K562 (cell line): Measurements from ENCODE around the gene YAE1. TPM values are rescaled to one million over a fixed set of nuclear protein-coding genes. Genes with fewer than 3 reads are reported as not detected.

Experiments
- ADNP ChIP-seq: fragments of 200-800 bp; sonication (Bioruptor generic); IDR thresholded peaks from 2 replicates; pipeline ENCODE4 v1.6.1; 2016; ENCODE audit warnings: missing genetic modification characterization, missing compliant biosample characterization
- BCOR ChIP-seq: fragments of 450-650 bp; IDR thresholded peaks from 2 replicates; pipeline ENCODE4 v1.6.1; 2016
- CHD1 ChIP-seq: fragments of 200-600 bp; sonication (generic); IDR thresholded peaks from one replicate; pipeline ENCODE4 v1.6.1; 2012; ENCODE audit warnings: mild to moderate bottlenecking, moderate library complexity, low read length, inconsistent platforms
- COPS2 ChIP-seq: fragments of 450-650 bp; conservative IDR thresholded peaks from 2 replicates; pipeline ENCODE4 v1.6.1; 2016; ENCODE audit warnings: mild to moderate bottlenecking, moderate library complexity
- CTBP1 ChIP-seq: fragments of 450-650 bp; IDR thresholded peaks from 2 replicates; pipeline ENCODE4 v1.6.1; 2016; ENCODE audit warnings: borderline replicate concordance
- CXXC5 ChIP-seq: fragments of 250-450 bp; sonication (Bioruptor Pico); IDR thresholded peaks from 2 replicates; pipeline ENCODE4 v1.8.0; 2022; ENCODE audit warnings: inconsistent platforms, mild to moderate bottlenecking, moderate library complexity
- PHB2 ChIP-seq: fragments of 450-650 bp; IDR thresholded peaks from 2 replicates; pipeline ENCODE4 v1.6.1; 2017; ENCODE audit warnings: low read depth
- PHF20 ChIP-seq: fragments of 450-650 bp; IDR thresholded peaks from 2 replicates; pipeline ENCODE4 v1.6.1; 2018; ENCODE audit not compliant: partially characterized antibody
- RAD21 ChIP-seq, 2 experiments: fragments of 250-450 bp in 1 of 2; fragments of 450-650 bp in 1 of 2; sonication (Bioruptor Pico) in 1 of 2; formaldehyde crosslinking in 1 of 2; IDR thresholded peaks in 1 of 2; conservative IDR thresholded peaks in 1 of 2; 2 replicates each; pipeline versions ENCODE4 v1.4.0 to v1.8.0; 2020 to 2022; ENCODE audit warnings: mild to moderate bottlenecking in 2 of 2, moderate library complexity in 1 of 2
- ZNF12 ChIP-seq: sonication (generic); formaldehyde crosslinking; IDR thresholded peaks from 2 replicates; pipeline ENCODE4 v1.4.0; 2020; ENCODE audit warnings: mild to moderate bottlenecking, missing genetic modification reagents
- ZNF780A ChIP-seq: fragments of 250-450 bp; sonication (Bioruptor Pico); IDR thresholded peaks from 2 replicates; pipeline ENCODE4 v1.5.0; 2021; ENCODE audit warnings: mild to moderate bottlenecking
- polyA plus RNA-seq, 8 experiments: library from polyadenylated mRNA; depleted of rRNA in 4 of 8; stranded (reverse) in 5 of 8; unstranded in 3 of 8; fragments of >200 nt; fragmentation: Nextera tagmentation in 2 of 8; fragmentation: Illumina TruSeq in 1 of 8; extraction: Ambion mirVana in 2 of 8; extraction: Trizol in 1 of 8; gene quantifications; 2 replicates each; pipeline versions ENCODE4 v1.2.1 to v1.2.3, GENCODE V29; 2011 to 2014; ENCODE audit warnings: inconsistent platforms in 1 of 8, missing spikeins in 1 of 8
- total RNA-seq, 7 experiments: library from RNA; depleted of rRNA in 6 of 7; stranded (reverse); fragments of >200 nt in 6 of 7; fragmentation: Illumina TruSeq in 2 of 7; extraction: Trizol in 2 of 7; gene quantifications; 2 replicates each; pipeline versions ENCODE4 v1.2.1 to v1.2.3, GENCODE V29; 2011 to 2021; ENCODE audit warnings: low replicate concordance in 1 of 7
- TF ChIP-seq, protein P1 (sequence below): sonication (generic); formaldehyde crosslinking; IDR thresholded peaks from 2 replicates; pipeline ENCODE4 v1.8.0; 2023; ENCODE audit warnings: missing genetic modification reagents, mild to moderate bottlenecking, borderline replicate concordance
- TF ChIP-seq, protein P2 (sequence below): sonication (generic); formaldehyde crosslinking; IDR thresholded peaks from 2 replicates; pipeline ENCODE4 v1.8.0; 2023; ENCODE audit warnings: mild to moderate bottlenecking, missing genetic modification reagents
- TF ChIP-seq, protein P3 (sequence below): sonication (generic); formaldehyde crosslinking; IDR thresholded peaks from 2 replicates; pipeline ENCODE4 v1.9.0; 2022; ENCODE audit warnings: mild to moderate bottlenecking, missing genetic modification reagents
- TF ChIP-seq, protein P4 (sequence below): IDR thresholded peaks from 2 replicates; pipeline ENCODE4 v1.6.1; 2014; ENCODE audit warnings: antibody characterized with exemption

Gene YAE1
- total and polyA plus RNA-seq, 9 of the 15 experiments (the other 6 are each of a cell fraction or from before 2014, with no cell fraction given) = 15.2 to 63.4 (median 30.1) TPM

DNA sequence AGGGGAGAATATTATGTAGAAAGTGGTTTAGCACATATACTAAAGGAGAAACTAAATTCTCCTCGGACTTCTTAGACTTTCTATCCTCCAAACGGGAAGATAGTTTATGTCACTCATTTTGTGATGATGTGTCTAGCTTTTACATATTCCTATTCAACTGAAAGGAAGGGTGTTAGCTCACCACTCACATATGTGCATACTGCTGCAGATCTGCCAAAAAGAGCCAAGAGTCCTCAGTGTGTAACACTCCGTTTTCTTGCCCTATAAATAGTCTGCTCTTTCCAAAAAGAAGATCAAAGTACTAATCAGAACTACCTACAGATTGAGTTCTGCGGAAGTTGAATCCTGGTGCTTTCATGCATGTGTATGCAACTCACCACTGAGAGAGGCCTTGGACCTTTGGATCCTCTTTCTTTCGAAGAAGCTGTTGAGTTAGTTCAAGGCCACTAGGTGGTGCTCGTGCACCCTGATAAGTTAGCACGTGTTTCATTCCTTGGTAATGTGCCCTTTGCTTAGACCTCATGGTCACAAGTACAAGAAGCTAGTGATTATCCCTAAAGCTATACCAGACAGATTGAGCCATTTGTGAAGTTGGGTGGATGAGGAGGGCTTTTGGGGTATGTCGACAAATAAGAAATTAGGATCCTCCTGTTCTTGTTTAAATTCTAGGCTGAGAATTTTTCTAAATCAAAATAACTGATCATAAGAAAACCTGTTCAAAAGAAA lies 14.1 kb downstream of the YAE1 start (continued):
- TF ChIP-seq, protein P1, sequence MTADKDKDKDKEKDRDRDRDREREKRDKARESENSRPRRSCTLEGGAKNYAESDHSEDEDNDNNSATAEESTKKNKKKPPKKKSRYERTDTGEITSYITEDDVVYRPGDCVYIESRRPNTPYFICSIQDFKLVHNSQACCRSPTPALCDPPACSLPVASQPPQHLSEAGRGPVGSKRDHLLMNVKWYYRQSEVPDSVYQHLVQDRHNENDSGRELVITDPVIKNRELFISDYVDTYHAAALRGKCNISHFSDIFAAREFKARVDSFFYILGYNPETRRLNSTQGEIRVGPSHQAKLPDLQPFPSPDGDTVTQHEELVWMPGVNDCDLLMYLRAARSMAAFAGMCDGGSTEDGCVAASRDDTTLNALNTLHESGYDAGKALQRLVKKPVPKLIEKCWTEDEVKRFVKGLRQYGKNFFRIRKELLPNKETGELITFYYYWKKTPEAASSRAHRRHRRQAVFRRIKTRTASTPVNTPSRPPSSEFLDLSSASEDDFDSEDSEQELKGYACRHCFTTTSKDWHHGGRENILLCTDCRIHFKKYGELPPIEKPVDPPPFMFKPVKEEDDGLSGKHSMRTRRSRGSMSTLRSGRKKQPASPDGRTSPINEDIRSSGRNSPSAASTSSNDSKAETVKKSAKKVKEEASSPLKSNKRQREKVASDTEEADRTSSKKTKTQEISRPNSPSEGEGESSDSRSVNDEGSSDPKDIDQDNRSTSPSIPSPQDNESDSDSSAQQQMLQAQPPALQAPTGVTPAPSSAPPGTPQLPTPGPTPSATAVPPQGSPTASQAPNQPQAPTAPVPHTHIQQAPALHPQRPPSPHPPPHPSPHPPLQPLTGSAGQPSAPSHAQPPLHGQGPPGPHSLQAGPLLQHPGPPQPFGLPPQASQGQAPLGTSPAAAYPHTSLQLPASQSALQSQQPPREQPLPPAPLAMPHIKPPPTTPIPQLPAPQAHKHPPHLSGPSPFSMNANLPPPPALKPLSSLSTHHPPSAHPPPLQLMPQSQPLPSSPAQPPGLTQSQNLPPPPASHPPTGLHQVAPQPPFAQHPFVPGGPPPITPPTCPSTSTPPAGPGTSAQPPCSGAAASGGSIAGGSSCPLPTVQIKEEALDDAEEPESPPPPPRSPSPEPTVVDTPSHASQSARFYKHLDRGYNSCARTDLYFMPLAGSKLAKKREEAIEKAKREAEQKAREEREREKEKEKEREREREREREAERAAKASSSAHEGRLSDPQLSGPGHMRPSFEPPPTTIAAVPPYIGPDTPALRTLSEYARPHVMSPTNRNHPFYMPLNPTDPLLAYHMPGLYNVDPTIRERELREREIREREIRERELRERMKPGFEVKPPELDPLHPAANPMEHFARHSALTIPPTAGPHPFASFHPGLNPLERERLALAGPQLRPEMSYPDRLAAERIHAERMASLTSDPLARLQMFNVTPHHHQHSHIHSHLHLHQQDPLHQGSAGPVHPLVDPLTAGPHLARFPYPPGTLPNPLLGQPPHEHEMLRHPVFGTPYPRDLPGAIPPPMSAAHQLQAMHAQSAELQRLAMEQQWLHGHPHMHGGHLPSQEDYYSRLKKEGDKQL (CRISPR knock-in tag) = no peak
- TF ChIP-seq PHF20 (no peak), ZNF780A (CRISPR knock-in tag) (no peak), ZNF12 (CRISPR knock-in tag) (no peak), PHB2 (no peak), ADNP (tag) (no peak), COPS2 (no peak), CXXC5 (no peak), BCOR (no peak), CHD1 (no peak), RAD21 (CRISPR knock-in tag; conservative IDR thresholded peaks at IDR 0.05 in 1 of 2, IDR thresholded peaks at IDR 0.05 in 1 of 2) (peak; percentile 96 to 99), CTBP1 (0 out of 2 replicates have a peak, but pooled peaks have one; percentile 30)
- TF ChIP-seq, protein P2, sequence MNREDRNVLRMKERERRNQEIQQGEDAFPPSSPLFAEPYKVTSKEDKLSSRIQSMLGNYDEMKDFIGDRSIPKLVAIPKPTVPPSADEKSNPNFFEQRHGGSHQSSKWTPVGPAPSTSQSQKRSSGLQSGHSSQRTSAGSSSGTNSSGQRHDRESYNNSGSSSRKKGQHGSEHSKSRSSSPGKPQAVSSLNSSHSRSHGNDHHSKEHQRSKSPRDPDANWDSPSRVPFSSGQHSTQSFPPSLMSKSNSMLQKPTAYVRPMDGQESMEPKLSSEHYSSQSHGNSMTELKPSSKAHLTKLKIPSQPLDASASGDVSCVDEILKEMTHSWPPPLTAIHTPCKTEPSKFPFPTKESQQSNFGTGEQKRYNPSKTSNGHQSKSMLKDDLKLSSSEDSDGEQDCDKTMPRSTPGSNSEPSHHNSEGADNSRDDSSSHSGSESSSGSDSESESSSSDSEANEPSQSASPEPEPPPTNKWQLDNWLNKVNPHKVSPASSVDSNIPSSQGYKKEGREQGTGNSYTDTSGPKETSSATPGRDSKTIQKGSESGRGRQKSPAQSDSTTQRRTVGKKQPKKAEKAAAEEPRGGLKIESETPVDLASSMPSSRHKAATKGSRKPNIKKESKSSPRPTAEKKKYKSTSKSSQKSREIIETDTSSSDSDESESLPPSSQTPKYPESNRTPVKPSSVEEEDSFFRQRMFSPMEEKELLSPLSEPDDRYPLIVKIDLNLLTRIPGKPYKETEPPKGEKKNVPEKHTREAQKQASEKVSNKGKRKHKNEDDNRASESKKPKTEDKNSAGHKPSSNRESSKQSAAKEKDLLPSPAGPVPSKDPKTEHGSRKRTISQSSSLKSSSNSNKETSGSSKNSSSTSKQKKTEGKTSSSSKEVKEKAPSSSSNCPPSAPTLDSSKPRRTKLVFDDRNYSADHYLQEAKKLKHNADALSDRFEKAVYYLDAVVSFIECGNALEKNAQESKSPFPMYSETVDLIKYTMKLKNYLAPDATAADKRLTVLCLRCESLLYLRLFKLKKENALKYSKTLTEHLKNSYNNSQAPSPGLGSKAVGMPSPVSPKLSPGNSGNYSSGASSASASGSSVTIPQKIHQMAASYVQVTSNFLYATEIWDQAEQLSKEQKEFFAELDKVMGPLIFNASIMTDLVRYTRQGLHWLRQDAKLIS (CRISPR knock-in tag) = no peak
- TF ChIP-seq, protein P3, sequence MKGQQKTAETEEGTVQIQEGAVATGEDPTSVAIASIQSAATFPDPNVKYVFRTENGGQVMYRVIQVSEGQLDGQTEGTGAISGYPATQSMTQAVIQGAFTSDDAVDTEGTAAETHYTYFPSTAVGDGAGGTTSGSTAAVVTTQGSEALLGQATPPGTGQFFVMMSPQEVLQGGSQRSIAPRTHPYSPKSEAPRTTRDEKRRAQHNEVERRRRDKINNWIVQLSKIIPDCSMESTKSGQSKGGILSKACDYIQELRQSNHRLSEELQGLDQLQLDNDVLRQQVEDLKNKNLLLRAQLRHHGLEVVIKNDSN (CRISPR knock-in tag) = peak; percentile 42; the same call in 1 of the 2 replicates
- TF ChIP-seq, protein P4, sequence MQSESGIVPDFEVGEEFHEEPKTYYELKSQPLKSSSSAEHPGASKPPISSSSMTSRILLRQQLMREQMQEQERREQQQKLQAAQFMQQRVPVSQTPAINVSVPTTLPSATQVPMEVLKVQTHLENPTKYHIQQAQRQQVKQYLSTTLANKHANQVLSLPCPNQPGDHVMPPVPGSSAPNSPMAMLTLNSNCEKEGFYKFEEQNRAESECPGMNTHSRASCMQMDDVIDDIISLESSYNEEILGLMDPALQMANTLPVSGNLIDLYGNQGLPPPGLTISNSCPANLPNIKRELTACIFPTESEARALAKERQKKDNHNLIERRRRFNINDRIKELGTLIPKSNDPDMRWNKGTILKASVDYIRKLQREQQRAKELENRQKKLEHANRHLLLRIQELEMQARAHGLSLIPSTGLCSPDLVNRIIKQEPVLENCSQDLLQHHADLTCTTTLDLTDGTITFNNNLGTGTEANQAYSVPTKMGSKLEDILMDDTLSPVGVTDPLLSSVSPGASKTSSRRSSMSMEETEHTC = 0 out of 2 replicates have a peak, but pooled peaks have one; percentile 33
